ENCODE measurements around the gene FOXP4.

DNA sequence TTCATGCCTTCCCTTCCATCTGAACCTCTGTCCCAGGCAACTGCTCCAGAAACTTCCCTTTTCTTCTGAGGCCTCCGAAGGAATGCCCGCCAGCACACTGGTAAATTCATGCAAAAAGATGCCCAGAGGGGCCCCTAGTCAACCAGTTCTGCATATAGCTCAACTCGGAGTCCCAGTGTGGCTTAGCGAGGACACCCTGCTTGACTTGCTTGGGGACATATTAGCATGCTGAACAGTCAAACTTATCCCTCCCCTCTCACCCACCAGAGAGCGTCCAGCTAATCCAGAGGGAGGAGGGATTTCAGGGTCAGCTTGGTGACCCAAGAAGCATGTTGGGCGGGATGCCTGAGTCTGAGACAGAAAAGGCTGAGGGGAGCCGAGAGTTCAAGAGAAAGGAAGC lies 69.1 kb downstream of the FOXP4 start:
- TF ChIP-seq POLR2AphosphoS5 (IDR thresholded peaks at IDR 0.05) = no peak
- TF ChIP-seq, protein P1, sequence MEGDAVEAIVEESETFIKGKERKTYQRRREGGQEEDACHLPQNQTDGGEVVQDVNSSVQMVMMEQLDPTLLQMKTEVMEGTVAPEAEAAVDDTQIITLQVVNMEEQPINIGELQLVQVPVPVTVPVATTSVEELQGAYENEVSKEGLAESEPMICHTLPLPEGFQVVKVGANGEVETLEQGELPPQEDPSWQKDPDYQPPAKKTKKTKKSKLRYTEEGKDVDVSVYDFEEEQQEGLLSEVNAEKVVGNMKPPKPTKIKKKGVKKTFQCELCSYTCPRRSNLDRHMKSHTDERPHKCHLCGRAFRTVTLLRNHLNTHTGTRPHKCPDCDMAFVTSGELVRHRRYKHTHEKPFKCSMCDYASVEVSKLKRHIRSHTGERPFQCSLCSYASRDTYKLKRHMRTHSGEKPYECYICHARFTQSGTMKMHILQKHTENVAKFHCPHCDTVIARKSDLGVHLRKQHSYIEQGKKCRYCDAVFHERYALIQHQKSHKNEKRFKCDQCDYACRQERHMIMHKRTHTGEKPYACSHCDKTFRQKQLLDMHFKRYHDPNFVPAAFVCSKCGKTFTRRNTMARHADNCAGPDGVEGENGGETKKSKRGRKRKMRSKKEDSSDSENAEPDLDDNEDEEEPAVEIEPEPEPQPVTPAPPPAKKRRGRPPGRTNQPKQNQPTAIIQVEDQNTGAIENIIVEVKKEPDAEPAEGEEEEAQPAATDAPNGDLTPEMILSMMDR (IDR thresholded peaks at IDR 0.05) = no peak

All from breast epithelium (tissue), 3 donors.